Measurements from ENCODE around the gene BPIFB3.

DNA sequence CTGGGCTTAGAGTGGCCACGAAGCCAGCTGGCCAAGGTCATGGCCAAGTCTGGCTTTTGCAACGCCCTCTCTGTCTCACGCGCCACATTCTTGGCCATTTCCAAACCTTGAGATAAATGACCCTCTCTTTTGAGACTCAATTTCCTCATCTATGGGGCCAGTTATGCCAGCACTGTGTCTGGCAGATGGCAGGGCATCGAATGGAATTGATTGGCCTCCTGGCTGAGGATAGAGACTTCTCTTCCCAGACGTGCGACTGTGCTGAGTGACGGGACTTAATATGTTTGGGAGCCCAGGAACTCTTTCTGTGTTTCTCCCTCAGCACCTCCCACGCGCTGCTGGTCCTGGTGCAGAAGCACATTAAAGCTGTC, 38.6 kb upstream of the BPIFB3 start:
- no peak for TF ChIP-seq POLR2A (IDR thresholded peaks at IDR 0.05)
- TF ChIP-seq, protein P1, sequence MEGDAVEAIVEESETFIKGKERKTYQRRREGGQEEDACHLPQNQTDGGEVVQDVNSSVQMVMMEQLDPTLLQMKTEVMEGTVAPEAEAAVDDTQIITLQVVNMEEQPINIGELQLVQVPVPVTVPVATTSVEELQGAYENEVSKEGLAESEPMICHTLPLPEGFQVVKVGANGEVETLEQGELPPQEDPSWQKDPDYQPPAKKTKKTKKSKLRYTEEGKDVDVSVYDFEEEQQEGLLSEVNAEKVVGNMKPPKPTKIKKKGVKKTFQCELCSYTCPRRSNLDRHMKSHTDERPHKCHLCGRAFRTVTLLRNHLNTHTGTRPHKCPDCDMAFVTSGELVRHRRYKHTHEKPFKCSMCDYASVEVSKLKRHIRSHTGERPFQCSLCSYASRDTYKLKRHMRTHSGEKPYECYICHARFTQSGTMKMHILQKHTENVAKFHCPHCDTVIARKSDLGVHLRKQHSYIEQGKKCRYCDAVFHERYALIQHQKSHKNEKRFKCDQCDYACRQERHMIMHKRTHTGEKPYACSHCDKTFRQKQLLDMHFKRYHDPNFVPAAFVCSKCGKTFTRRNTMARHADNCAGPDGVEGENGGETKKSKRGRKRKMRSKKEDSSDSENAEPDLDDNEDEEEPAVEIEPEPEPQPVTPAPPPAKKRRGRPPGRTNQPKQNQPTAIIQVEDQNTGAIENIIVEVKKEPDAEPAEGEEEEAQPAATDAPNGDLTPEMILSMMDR (IDR thresholded peaks at IDR 0.05) = no peak
- TF ChIP-seq POLR2AphosphoS5 (IDR thresholded peaks at IDR 0.05) = no peak
